Mucosa of descending colon (tissue), 3 donors: ENCODE data around the gene DIABLO. TPM values are rescaled to one million over a fixed set of nuclear protein-coding genes. Genes with fewer than 3 reads are reported as not detected.
"Not testable (repeated sequence)": the region's sequence is repeated elsewhere in the genome, so short reads cannot be mapped to it uniquely, and the experiment has no call there.

Source experiments
- ATAC-seq: fragments of 200-7000 bp; cut with Tn5 transposase; one replicate; pipeline ENCODE4 v1.9.1; 2020; ENCODE audit warnings: mild to moderate bottlenecking, moderate library complexity
- DNase-seq, 3 donors: peaks; one replicate each; pipeline ENCODE4 v3.0.0-alpha.2; 2020
- H3K36me3 ChIP-seq: fragments of 200-600 bp; one replicate; pipeline ENCODE4 v1.8.0; 2021; ENCODE audit warnings: low read depth, mild to moderate bottlenecking
- H3K4me1 ChIP-seq: fragments of 200-600 bp; one replicate; pipeline ENCODE4 v1.8.0; 2021; ENCODE audit warnings: low read depth, mild to moderate bottlenecking
- H3K4me3 ChIP-seq: fragments of 200-600 bp; one replicate; pipeline ENCODE4 v1.8.0; 2021; ENCODE audit warnings: mild to moderate bottlenecking
- H3K9me3 ChIP-seq: fragments of 200-600 bp; one replicate; pipeline ENCODE4 v1.8.0; 2021; ENCODE audit warnings: mild to moderate bottlenecking
- intact Hi-C, 2 donors: fragments of 100-400 bp; cut with DNase I in 1 of 2; cut with micrococcal nuclease in 1 of 2; formaldehyde crosslinking; loops; one replicate each; pipeline versions ENCODE4 v1.11.0 to v1.11.1; 2022; cut with DNase I, micrococcal nuclease
- long read RNA-seq, 2 donors: library from polyadenylated mRNA; unstranded; transcript quantifications; one replicate each; pipeline ENCODE4 v2.0.0, GENCODE V29; 2019 to 2021
- total RNA-seq, 3 donors: library from RNA; stranded (reverse); fragmentation: NEBNext Ultra II Directional in 2 of 3; extraction: Animal tissue kit (Norgen Biotek cat#: 25700) in 2 of 3; gene quantifications; one replicate each; pipeline versions ENCODE4 v1.2.1 to v1.2.4, GENCODE V29; 2021 to 2023
- TF ChIP-seq, protein P1 (sequence below): fragments of 200-600 bp; IDR thresholded peaks from one replicate; pipeline ENCODE4 v1.8.0; 2022; ENCODE audit warnings: antibody characterized with exemption, mild to moderate bottlenecking
- donor health status: DM: no; HTN: no; CAD: no; lungs with moderate emphysema.
- donor health status: DM: no; HTN: no; CAD: no.
- donor health status: DM: no; HTN: yes; CAD: no.

The DIABLO gene
- 10 to 100 TPM; 35.6 to 42.9 (median 41.6) TPM for total RNA-seq
- long read RNA-seq, donor 1, transcript DIABLO-202 (6 exons, 1,336 nt): minor isoform, 5 of 38 reads
- long read RNA-seq, donor 1, transcript DIABLO-207 (6 exons, 1,471 nt): major isoform, 22 of 38 reads
- long read RNA-seq, donor 1, partial matches to known transcripts: 2 of 38 reads
- long read RNA-seq, donor 1, other reads (novel, unspliced or antisense): 2 of 38 reads
- long read RNA-seq, donor 2, transcript DIABLO-207 (6 exons, 1,471 nt): major isoform, 46 of 60 reads
- long read RNA-seq, donor 2, transcript DIABLO-203 (5 exons, 1,338 nt): minor isoform, 5 of 60 reads
- long read RNA-seq, donor 2, partial matches to known transcripts: 0 of 60 reads
- long read RNA-seq, donor 2, other reads (novel, unspliced or antisense): 3 of 60 reads

DNA sequence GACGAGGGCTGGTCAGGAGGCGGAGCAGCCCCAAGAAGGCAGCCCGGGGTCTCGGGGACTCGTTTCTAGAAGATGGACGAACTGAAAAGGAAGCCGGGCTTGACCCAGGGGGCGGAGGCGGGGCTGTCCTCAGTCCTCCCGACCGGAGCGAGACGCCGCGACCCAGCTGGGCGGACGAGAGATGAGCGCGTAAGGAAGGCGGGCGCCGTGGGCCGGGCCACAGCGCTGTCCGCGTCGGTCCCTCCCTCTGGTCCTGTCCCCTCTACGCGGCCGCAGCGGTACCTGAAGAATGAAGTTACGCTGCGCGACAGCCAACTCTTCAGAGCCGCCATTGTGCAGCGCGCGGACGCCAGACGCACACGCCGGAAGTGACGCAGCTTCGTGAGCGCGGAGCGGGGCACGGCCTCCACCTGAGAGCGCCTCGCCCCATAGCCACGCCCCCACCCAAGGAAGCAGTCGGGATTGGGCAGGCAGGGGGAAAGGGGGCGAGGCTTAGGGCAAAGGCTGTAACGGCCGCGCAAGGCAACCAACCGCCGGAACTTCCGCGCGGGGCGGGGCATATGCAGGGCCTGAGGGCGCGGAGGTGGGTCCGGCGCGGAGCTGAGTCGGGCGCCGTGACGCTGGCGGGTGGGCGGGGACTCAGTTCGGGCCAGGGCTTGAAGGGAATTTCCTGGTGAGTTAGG, at the start of gene DIABLO:
Gene DIABLO, minus strand, starts transcription at position 370 of the 683 bp plus-strand sequence. Its CDS starts 38 bp downstream, at position 332.
- H3K9me3 ChIP-seq: no peaks in the 10 kb centered on the region
- peak; percentile 100 for DNase-seq
- H3K36me3 ChIP-seq: peaks cover 5% of the 10 kb centered on the region
- H3K4me1 ChIP-seq: peaks cover 16% of the 10 kb centered on the region
- ATAC-seq: peak; percentile 96
- TF ChIP-seq, protein P1, sequence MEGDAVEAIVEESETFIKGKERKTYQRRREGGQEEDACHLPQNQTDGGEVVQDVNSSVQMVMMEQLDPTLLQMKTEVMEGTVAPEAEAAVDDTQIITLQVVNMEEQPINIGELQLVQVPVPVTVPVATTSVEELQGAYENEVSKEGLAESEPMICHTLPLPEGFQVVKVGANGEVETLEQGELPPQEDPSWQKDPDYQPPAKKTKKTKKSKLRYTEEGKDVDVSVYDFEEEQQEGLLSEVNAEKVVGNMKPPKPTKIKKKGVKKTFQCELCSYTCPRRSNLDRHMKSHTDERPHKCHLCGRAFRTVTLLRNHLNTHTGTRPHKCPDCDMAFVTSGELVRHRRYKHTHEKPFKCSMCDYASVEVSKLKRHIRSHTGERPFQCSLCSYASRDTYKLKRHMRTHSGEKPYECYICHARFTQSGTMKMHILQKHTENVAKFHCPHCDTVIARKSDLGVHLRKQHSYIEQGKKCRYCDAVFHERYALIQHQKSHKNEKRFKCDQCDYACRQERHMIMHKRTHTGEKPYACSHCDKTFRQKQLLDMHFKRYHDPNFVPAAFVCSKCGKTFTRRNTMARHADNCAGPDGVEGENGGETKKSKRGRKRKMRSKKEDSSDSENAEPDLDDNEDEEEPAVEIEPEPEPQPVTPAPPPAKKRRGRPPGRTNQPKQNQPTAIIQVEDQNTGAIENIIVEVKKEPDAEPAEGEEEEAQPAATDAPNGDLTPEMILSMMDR: no peak
- peak within 1 kb of the TSS; percentile 91 for H3K4me3 ChIP-seq
- intact Hi-C loops: no loop called here

DNA sequence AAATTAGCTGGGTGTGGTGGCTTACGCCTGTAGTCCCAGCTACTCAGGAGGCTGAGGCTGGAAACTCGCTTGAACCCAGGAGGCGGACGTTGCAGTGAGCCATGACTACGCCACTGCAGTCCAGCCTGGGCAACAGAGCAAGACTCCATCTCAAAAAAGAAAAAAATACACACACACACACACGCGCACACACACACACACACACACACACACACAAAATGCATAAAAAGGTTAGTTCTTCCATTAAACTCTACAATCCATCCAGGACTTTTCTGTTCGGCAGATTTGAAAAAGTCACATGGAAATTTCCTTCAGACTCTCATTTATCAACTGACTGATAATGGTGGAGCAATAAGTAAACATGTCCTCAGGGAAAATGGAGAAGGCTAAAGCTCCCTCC, 49.6 kb upstream of the DIABLO start:
- Histone ChIP-seq H3K9me3 (no peaks in the 10 kb centered on the region), H3K4me3 (no peak overlapping the region), H3K4me1 (no peaks in the 10 kb centered on the region), H3K36me3 (peaks cover 3% of the 10 kb centered on the region)
- ATAC-seq (no peak), DNase-seq (no peak)
- intact Hi-C loops: no loop called here
- TF ChIP-seq, protein P1: no peak

DNA sequence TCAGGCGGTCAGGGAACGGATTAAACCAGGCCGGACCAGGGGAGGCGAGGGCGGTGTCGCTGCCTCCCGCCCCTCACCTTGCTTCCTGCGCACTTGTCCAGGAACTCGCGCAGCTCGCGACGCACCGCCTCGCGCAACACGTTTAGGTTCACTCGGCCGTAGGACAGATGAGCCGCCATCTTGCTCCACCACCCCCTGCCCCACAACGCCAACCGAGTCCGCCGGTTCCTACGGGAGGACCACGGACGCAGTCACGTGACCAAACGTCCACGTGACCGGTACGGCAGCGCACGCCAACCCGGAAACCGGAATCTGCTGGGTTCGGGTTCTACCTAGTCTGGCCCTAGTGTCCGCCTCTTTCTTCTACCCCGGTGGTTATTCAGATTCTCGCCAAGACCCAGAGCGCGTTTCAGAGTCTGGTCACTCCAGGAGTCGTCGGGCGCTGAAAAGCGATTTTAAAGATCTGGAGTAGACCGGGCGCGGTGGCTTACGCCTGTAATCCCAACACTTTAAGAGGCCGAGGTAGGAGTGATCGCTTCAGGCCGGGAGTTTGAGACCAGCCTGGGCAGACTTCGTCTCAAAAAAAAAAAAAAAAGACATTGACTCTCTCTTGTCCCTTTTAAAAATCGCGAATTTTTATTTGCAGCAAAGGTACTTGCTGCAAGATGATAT, 40.5 kb upstream of the DIABLO start, which contains the start of gene VPS33A:
Gene VPS33A, minus strand, starts transcription at position 265 of the 672 bp plus-strand sequence. Its CDS starts 86 bp downstream, at position 179.
- peaks cover 5% of the 10 kb centered on the region for H3K4me1 ChIP-seq
- ATAC-seq: peak; percentile 96

DNA sequence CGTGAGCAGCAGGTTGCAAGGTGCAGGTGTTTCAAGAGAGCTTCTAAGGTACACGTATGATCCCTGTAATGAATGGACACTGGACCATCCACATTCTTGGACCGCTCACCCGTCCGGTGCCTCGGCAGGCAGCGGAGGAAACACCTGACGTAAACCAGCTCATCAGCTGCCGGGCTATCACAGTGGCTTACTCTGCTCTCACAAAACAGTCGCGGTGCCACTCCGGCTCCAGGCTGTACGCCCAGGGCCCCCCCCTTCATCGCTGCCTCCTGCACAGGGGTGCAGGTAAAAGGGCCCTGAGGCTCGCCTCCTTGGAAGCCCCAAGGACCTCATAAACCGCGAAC, 40.0 kb upstream of the DIABLO start:
- DNase-seq: peak in 1 of 3 donors; percentile 50
- TF ChIP-seq, protein P1: no peak
- Histone ChIP-seq H3K4me1 (peaks cover 5% of the 10 kb centered on the region), H3K36me3 (no peaks in the 10 kb centered on the region), H3K9me3 (no peaks in the 10 kb centered on the region), H3K4me3 (peak overlapping the region; percentile 86)
- intact Hi-C loops: no loop called here
- ATAC-seq: peak; percentile 72

More for the DNA sequence above, 40.5 kb upstream of the DIABLO start, which contains the start of gene VPS33A:
- DNase-seq: peak; percentile 97 to 99 (median 97)
- H3K9me3 ChIP-seq: no peaks in the 10 kb centered on the region
- H3K36me3 ChIP-seq: no peaks in the 10 kb centered on the region
- intact Hi-C loops: no loop called here
- TF ChIP-seq, protein P1: no peak
- H3K4me3 ChIP-seq: peak within 1 kb of the TSS; percentile 86

DNA sequence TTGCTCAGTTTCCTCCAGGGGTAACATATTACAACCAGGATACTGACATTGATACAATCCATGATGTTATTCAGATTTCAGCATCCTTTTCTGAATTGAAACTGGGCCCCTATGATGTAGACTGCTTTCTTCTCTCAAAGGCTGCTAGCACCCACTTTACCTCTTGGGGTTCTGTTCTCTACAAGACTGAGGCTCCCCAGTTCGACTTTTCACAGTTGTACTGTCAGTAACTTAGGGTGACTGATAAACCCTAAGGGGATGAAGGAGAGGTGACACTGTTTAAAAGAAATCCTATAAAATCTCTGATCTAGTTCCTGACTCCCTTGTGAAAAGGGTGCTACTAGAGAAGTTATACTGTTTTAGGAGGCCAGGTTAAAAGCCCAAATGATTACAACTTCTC, 39.6 kb upstream of the DIABLO start:
- DNase-seq (no peak), ATAC-seq (no peak)
- Histone ChIP-seq H3K4me3 (no peak overlapping the region), H3K4me1 (peaks cover 5% of the 10 kb centered on the region), H3K36me3 (no peaks in the 10 kb centered on the region), H3K9me3 (no peaks in the 10 kb centered on the region)
- TF ChIP-seq, protein P1: no peak
- intact Hi-C loops: no loop called here

DNA sequence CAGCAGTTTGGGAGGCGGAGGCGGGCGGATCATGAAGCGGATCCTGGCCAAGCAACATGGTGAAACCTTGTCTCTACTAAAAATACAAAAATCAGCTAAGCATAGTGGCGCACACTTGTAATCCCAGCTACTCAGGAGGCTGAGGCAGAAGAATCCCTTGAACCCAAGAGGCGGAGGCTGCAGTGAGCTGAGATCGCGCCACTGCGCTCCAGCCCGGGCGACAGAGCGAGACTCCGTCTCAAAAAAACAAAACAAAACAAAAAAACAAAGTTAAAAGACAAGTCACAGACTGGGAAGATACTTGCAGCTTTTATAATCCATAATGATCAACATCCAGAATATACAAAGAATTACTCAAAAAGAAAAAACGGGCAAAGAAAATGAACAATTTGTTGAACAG, 34.9 kb upstream of the DIABLO start:
- ATAC-seq, intact Hi-C loops, H3K9me3 ChIP-seq, DNase-seq, H3K36me3 ChIP-seq, H3K4me1 ChIP-seq, H3K4me3 ChIP-seq: not testable (repeated sequence)

DNA sequence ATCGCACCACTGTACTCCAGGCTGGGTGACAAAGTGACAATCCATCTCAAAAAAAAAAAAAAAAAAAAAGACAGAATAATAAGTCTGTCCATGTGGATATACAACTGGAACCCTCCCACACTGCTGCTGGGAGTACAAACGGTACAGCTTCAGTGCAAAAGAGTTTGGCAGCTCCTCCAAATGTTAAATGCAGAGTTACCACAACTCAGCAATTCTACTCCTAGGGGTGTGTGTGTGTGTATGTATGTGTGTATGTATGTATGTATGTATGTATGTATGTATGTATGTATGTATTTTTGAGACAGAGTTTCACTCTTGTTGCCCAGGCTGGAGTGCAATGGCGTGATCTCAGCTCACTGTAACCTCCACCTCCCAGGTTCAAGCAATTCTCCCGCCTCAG, 33.1 kb upstream of the DIABLO start:
- H3K36me3 ChIP-seq, DNase-seq, ATAC-seq, H3K4me3 ChIP-seq, H3K4me1 ChIP-seq, H3K9me3 ChIP-seq, intact Hi-C loops: not testable (repeated sequence)

DNA sequence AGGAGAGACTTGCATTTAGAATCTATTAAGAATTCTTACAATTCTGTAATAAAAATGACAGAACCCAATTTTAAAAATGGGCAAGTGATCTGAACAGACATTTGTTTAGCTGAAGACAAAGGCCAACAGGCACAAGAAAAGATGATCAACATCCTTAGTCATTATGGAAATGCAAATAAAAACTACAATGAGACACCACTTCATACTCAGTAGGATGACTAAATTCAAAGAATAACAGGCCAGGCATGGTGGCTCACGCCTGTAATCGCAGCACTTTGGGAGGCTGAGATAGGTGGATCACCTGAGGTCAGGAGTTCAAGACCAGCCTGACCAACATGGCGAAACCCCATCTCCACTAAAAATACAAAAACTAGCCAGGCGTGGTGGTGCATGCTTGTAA, 32.6 kb upstream of the DIABLO start:
- H3K4me1 ChIP-seq, H3K4me3 ChIP-seq, ATAC-seq, H3K9me3 ChIP-seq, intact Hi-C loops, H3K36me3 ChIP-seq, DNase-seq: not testable (repeated sequence)
